Neural crest cell (in vitro differentiated cells): ENCODE data around the gene CPLX1. TPM values are rescaled to one million over a fixed set of nuclear protein-coding genes. Genes with fewer than 3 reads are reported as not detected.
A peak's percentile ranks its signal among the peaks of the same experiment; 100 is the strongest.

ENCODE experiments used
- DNase-seq: peaks from one replicate; pipeline ENCODE4 v3.0.0; 2021; ENCODE audit warnings: low read depth, mixed read lengths, low spot score
- H3K27ac Mint-ChIP-seq: one replicate; pipeline ENCODE4 v1.8.0; 2021; ENCODE audit warnings: mild to moderate bottlenecking, mixed read lengths; ENCODE audit not compliant: unreplicated experiment
- H3K27me3 Mint-ChIP-seq: 2 replicates; pipeline ENCODE4 v1.8.0; 2021; ENCODE audit warnings: low read depth, mild to moderate bottlenecking, mixed read lengths
- H3K36me3 Mint-ChIP-seq: 2 replicates; pipeline ENCODE4 v1.8.0; 2021; ENCODE audit warnings: low read depth, mild to moderate bottlenecking, mixed read lengths
- H3K4me1 Mint-ChIP-seq: 2 replicates; pipeline ENCODE4 v1.8.0; 2021; ENCODE audit warnings: mixed read lengths
- H3K4me3 Mint-ChIP-seq: one replicate; pipeline ENCODE4 v1.8.0; 2021; ENCODE audit warnings: mild to moderate bottlenecking, mixed read lengths
- H3K9me3 Mint-ChIP-seq: 2 replicates; pipeline ENCODE4 v1.8.0; 2021; ENCODE audit warnings: mixed read lengths
- long read RNA-seq: library from polyadenylated mRNA; unstranded; transcript quantifications from one replicate; pipeline ENCODE4 v2.0.0, GENCODE V29; 2020
- total RNA-seq: library from RNA; stranded (reverse); gene quantifications from 2 replicates; pipeline ENCODE4 v1.2.1, GENCODE V29; 2021
- TF ChIP-seq, protein P1 (sequence below): fragments of 200-600 bp; sonication (generic); conservative IDR thresholded peaks from 2 replicates; pipeline ENCODE4 v1.5.0; 2021; ENCODE audit warnings: antibody characterized with exemption, mild to moderate bottlenecking

Gene CPLX1
- 2.0 and 2.5 TPM in 2 replicates for total RNA-seq
- long read RNA-seq, result 0 reads

DNA sequence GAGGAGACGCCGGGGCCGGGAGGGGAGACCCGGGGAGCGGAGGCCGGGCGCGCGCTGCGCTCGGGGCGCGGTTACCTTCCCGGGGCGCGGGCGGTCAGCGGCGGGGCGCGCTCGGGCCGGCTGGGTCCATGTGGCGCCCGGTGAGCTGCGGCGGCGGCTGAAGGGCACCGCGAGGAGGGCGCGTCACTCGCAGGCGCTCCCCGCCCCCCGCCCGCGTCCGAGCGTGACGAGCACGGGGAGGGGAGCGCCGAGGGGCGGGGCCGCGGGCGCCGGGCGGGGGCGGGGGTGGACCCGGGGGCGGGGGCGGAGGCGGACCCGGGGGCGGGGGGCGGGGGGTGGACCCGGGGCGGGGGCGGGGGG lies at the start of gene CPLX1:
TSS of gene CPLX1 (minus strand) at position 159 of the 360 bp plus-strand sequence. CDS start 1,607 bp downstream, outside the sequence.
- H3K9me3 Mint-ChIP-seq, result no peaks in the 10 kb centered on the region
- no peak within 1 kb of the TSS for H3K4me3 Mint-ChIP-seq
- no peaks in the 10 kb centered on the region for H3K36me3 Mint-ChIP-seq
- no peak for DNase-seq
- no peak within 1 kb of the TSS for H3K27ac Mint-ChIP-seq
- TF ChIP-seq, protein P1, sequence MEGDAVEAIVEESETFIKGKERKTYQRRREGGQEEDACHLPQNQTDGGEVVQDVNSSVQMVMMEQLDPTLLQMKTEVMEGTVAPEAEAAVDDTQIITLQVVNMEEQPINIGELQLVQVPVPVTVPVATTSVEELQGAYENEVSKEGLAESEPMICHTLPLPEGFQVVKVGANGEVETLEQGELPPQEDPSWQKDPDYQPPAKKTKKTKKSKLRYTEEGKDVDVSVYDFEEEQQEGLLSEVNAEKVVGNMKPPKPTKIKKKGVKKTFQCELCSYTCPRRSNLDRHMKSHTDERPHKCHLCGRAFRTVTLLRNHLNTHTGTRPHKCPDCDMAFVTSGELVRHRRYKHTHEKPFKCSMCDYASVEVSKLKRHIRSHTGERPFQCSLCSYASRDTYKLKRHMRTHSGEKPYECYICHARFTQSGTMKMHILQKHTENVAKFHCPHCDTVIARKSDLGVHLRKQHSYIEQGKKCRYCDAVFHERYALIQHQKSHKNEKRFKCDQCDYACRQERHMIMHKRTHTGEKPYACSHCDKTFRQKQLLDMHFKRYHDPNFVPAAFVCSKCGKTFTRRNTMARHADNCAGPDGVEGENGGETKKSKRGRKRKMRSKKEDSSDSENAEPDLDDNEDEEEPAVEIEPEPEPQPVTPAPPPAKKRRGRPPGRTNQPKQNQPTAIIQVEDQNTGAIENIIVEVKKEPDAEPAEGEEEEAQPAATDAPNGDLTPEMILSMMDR, result no peak
- peaks cover 68% of the 10 kb centered on the region for H3K27me3 Mint-ChIP-seq
- H3K4me1 Mint-ChIP-seq, result no peaks in the 10 kb centered on the region

DNA sequence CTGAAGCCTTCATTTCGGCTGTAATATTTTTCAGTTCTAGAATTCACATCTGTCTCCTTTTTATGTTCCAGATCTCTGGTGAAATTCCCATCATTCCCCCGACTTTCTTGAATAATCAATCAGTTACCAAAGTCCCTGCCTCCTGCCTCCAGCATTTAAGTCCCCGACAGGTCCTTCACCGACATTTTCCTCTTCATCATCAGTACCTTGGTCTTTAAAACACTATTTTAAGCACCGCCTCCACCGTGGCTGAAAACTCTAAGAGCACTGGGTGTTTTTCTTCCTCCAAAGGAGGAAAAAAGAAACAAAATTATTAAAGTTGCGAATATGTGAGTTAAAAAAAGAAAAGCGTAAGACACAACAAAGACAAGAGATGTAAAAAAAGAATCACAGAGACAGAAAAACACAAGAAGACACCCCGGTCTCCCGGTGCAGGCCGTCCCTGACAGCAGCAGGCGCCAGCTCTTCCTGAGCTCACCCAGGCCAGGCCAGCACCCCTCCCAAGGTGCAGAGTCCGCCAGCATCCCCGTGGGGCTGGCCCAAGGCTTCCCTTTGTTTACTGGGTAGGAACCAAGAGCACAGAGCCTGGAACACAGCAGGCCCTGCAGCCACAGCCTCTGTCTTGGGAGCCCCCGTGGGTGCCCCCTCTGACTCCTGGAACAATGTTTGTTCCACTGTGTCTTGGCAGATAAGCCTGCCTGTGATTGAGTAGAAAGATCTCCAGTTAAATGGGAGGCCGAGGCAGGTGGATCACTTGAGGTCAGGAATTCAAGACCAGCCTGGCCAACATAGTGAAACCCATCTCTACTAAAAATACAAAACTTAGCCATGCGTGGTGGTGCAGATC lies 49.3 kb upstream of the CPLX1 start:
- TF ChIP-seq, protein P1, result no peak
- Mint-ChIP-seq H3K27me3 (no peaks in the 10 kb centered on the region), H3K4me1 (no peaks in the 10 kb centered on the region), H3K4me3 (no peak overlapping the region), H3K9me3 (no peaks in the 10 kb centered on the region), H3K36me3 (peaks cover 14% of the 10 kb centered on the region), H3K27ac (peak overlapping the region; percentile 2)
- DNase-seq, result no peak

DNA sequence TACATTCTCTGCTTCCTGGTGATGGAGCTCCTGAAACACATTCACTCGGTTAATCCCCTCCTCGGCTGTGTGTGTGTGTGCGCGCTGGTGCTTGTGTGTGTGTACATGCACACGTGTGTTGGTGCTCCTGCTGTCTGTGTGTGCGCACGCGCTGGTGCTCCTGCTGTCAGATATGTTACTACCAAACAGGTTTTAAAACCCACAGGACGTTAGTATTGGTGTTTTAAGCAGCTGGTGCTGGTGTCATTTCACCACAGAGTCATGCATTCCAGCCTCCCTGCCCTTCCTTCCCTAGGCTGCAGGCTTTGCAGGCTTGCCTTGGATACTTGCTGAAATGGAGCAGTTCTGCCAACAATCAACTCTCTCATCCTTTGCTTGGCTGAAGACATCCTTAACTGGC lies 48.1 kb upstream of the CPLX1 start:
- Mint-ChIP-seq H3K36me3 (peaks cover 15% of the 10 kb centered on the region), H3K4me1 (no peaks in the 10 kb centered on the region), H3K27me3 (no peaks in the 10 kb centered on the region), H3K4me3 (no peak overlapping the region), H3K27ac (no peak overlapping the region), H3K9me3 (no peaks in the 10 kb centered on the region)
- no peak for DNase-seq
- TF ChIP-seq, protein P1, result no peak

DNA sequence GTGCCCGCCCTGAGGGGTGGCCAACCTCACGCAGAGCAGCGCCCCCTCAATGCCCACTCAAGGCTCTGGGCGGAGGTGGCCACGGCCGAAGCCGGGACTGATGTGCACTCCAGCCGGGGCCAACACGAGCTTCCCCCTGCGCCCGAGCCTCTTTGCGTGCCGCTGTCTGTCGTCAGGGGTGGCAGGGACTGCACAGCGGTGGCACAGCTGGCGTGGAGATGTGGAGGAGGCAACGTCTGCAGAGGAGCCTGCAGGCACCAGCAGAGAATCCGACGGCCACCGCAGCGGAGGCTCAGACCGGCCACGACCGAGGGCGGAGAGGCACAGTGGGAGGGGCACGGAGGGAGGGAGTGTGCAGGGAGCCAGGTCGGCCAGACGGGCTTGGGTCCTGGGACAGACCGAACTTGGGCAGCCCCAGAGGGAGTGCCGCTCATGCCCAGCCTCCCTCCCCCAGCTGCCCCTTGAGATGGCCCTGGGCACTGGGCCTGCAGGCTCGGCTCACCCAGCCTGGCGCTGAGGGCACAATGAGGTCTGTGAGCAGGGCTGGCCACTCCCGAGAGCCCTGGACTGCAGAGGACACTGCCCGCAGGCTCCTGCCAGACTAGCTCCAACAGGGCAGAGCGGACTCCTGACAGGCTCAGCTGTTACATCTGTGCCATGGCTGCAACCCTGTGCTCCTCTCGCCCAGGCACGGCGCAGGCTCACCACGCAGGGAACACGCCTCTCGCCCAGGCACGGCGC lies 46.5 kb upstream of the CPLX1 start:
- no peak for DNase-seq
- H3K27ac Mint-ChIP-seq, result no peak overlapping the region
- H3K36me3 Mint-ChIP-seq, result peaks cover 19% of the 10 kb centered on the region

DNA sequence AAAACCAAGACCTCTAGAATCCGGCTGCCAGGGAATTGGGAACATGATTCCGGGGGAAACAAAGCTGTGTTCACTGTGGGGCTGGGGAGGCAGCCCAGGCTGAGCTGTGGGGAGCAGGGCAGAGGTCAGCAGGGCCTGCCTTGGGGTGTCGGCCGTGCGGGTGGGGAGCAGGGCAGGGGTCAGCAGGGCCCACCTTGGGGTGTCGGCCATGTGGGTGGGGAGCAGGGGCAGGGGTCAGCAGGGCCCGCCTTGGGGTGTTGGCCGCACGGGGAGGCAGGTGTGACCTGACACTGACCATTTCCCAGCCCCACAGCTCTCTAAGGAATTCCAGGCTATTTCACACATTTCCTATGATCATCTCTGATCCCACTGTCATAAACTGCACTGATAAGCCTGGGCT lies 45.6 kb upstream of the CPLX1 start:
- no peak overlapping the region for H3K4me3 Mint-ChIP-seq
- TF ChIP-seq, protein P1, result no peak
- peaks cover 19% of the 10 kb centered on the region for H3K36me3 Mint-ChIP-seq
- H3K27me3 Mint-ChIP-seq, result no peaks in the 10 kb centered on the region
- H3K4me1 Mint-ChIP-seq, result no peaks in the 10 kb centered on the region
- H3K27ac Mint-ChIP-seq, result peak overlapping the region; percentile 57
- DNase-seq, result no peak
- no peaks in the 10 kb centered on the region for H3K9me3 Mint-ChIP-seq

More for the DNA sequence above, 46.5 kb upstream of the CPLX1 start:
- Mint-ChIP-seq H3K4me1 (no peaks in the 10 kb centered on the region), H3K9me3 (no peaks in the 10 kb centered on the region), H3K27me3 (no peaks in the 10 kb centered on the region), H3K4me3 (no peak overlapping the region)
- TF ChIP-seq, protein P1, result no peak
